Stomach (tissue), 9 donors: Measurements from ENCODE around the gene HTR5A. TPM values are rescaled to one million over a fixed set of nuclear protein-coding genes. Genes with fewer than 3 reads are reported as not detected.

Experiments used
- DNase-seq, 2 donors: peaks; one replicate each; pipeline versions ENCODE4 v3.0.0 to v3.0.0-alpha.2; 2013 to 2019
- H3K27ac ChIP-seq, 5 donors: fragments of 200-600 bp in 4 of 5; sonication (generic) in 4 of 5; one replicate each; pipeline ENCODE4 v1.5.1; 2013 to 2019; ENCODE audit warnings: mild to moderate bottlenecking in 1 of 5, moderate library complexity in 1 of 5
- H3K27me3 ChIP-seq, 3 donors: fragments of 200-600 bp; sonication (generic); one replicate each; pipeline ENCODE4 v1.5.1; 2017 to 2019; ENCODE audit warnings: mixed run types in 1 of 3
- H3K36me3 ChIP-seq, 4 donors: fragments of 200-600 bp; sonication (generic); 1 replicate in 3 of 4; 2 replicates in 1 of 4; pipeline ENCODE4 v1.5.1; 2016 to 2019
- H3K4me1 ChIP-seq, 4 donors: fragments of 200-600 bp; sonication (generic); one replicate each; pipeline ENCODE4 v1.5.1; 2016 to 2019
- H3K4me3 ChIP-seq, 4 donors: fragments of 200-600 bp; sonication (generic) in 3 of 4; one replicate each; pipeline ENCODE4 v1.5.1; 2016 to 2019; ENCODE audit warnings: mild to moderate bottlenecking in 1 of 4
- H3K9me3 ChIP-seq, 4 donors: fragments of 200-600 bp; sonication (generic); one replicate each; pipeline ENCODE4 v1.5.1; 2016 to 2019
- CTCF ChIP-seq, 7 experiments: fragments of 450-650 bp in 4 of 7; fragments of 200-600 bp in 3 of 7; sonication (generic) in 3 of 7; IDR thresholded peaks; one replicate each; pipeline ENCODE4 v1.5.1; 2016 to 2019; ENCODE audit warnings: antibody characterized with exemption in 7 of 7, control low read depth in 2 of 7, mild to moderate bottlenecking in 1 of 7
- EP300 ChIP-seq: sonication (generic); formaldehyde crosslinking; IDR thresholded peaks from one replicate; pipeline ENCODE4 v1.6.1; 2017; ENCODE audit warnings: antibody characterized with exemption
- POLR2A ChIP-seq, 4 donors: fragments of 450-650 bp; IDR thresholded peaks; one replicate each; pipeline ENCODE4 v1.6.1; 2016; ENCODE audit warnings: antibody characterized with exemption in 4 of 4, control low read depth in 2 of 4, mild to moderate bottlenecking in 1 of 4, moderate library complexity in 1 of 4
- POLR2AphosphoS5 ChIP-seq, 3 donors: sonication (generic); formaldehyde crosslinking; IDR thresholded peaks; one replicate each; pipeline ENCODE4 v1.6.1; 2016; ENCODE audit warnings: antibody characterized with exemption in 3 of 3
- WGBS, 5 donors: extraction: QIAGEN DNeasy Blood & Tissue Kit in 3 of 5; methylation state at CpG; one replicate each; pipeline versions ENCODE4 v1.1.5 to v1.1.7; 2013 to 2018; 5-methylcytosine and 5-hydroxymethylcytosine counted together
- intact Hi-C: fragments of 100-400 bp; cut with DNase I; formaldehyde crosslinking; loops from one replicate; pipeline ENCODE4 v1.15.1; 2023; ENCODE audit warnings: low total_unique reads
- polyA plus RNA-seq, 3 donors: library from polyadenylated mRNA; stranded (reverse); fragments of 200-250 nt; gene quantifications; one replicate each; pipeline ENCODE4 v1.2.3, GENCODE V29; 2013
- total RNA-seq, 5 donors: library from RNA; depleted of rRNA; stranded (reverse); fragments of >200 nt; gene quantifications; one replicate each; pipeline versions ENCODE4 v1.1.0 to v1.2.3, GENCODE V29; 2014 to 2016
- donor health status: healthy with polysubstance abuse.
- donor health status: Bipolar disorder and iron deficiency.
- donor health status: healthy.

HTR5A gene
- total and polyA plus RNA-seq, 8 donors, result not detected

- intact Hi-C loops, result no loop called here
- 34 to 42% (median 40%) methylated on average over 5 of the region's 5 CpGs for WGBS, 5 donors
Observed at GRCh38 chr7:155059703-155060102, 10.4 kb upstream of the HTR5A start.

GRCh38 chr7:155062411-155062810 lies 7.7 kb upstream of the HTR5A start:
- Histone ChIP-seq H3K9me3 (no peaks in the 10 kb centered on the region), H3K4me3 (no peak overlapping the region), H3K27me3 (peaks cover 0 to 22% (median 0%) of the 10 kb centered on the region in 3 donors), H3K4me1 (no peaks in the 10 kb centered on the region), H3K27ac (no peak overlapping the region), H3K36me3 (no peaks in the 10 kb centered on the region)
- no peak for DNase-seq
- intact Hi-C loops, result no loop called here
- TF ChIP-seq POLR2AphosphoS5 (IDR thresholded peaks at IDR 0.05) (no peak), CTCF (IDR thresholded peaks at IDR 0.05) (no peak), EP300 (no peak), POLR2A (IDR thresholded peaks at IDR 0.05) (no peak)
- WGBS, 5 donors, result 33 to 56% (median 39%) methylated on average over 5 of the region's 5 CpGs

More at GRCh38 chr7:155059703-155060102, 10.4 kb upstream of the HTR5A start:
- Histone ChIP-seq H3K4me3 (no peak overlapping the region), H3K36me3 (no peaks in the 10 kb centered on the region), H3K9me3 (no peaks in the 10 kb centered on the region), H3K4me1 (no peaks in the 10 kb centered on the region), H3K27me3 (peaks cover 0 to 15% (median 0%) of the 10 kb centered on the region in 3 donors), H3K27ac (no peak overlapping the region)
- TF ChIP-seq POLR2AphosphoS5 (IDR thresholded peaks at IDR 0.05) (no peak), CTCF (IDR thresholded peaks at IDR 0.05) (no peak), EP300 (no peak), POLR2A (IDR thresholded peaks at IDR 0.05) (no peak)
- no peak for DNase-seq

- H3K36me3 ChIP-seq, result no peaks in the 10 kb centered on the region
- intact Hi-C loops, result no loop called here
- 43 to 67% (median 56%) methylated on average over 4 of the region's 4 CpGs for WGBS, 5 donors
- no peak overlapping the region for H3K4me3 ChIP-seq
- no peak overlapping the region for H3K27ac ChIP-seq
- H3K9me3 ChIP-seq, result no peaks in the 10 kb centered on the region
- H3K27me3 ChIP-seq, result peaks cover 0 to 18% (median 0%) of the 10 kb centered on the region in 3 donors
- H3K4me1 ChIP-seq, result no peaks in the 10 kb centered on the region
- no peak for TF ChIP-seq POLR2A (IDR thresholded peaks at IDR 0.05)
- TF ChIP-seq EP300, result no peak
- no peak for TF ChIP-seq CTCF (IDR thresholded peaks at IDR 0.05)
- no peak for TF ChIP-seq POLR2AphosphoS5 (IDR thresholded peaks at IDR 0.05)
- DNase-seq, result no peak
Observed at GRCh38 chr7:155064186-155064585, 5.9 kb upstream of the HTR5A start.

- 48 to 67% (median 60%) methylated on average over 7 of the region's 7 CpGs for WGBS, 5 donors
- Histone ChIP-seq H3K4me1 (peaks cover 0 to 9% (median 0%) of the 10 kb centered on the region in 4 donors), H3K27ac (no peak overlapping the region), H3K36me3 (no peaks in the 10 kb centered on the region), H3K27me3 (peaks cover 0 to 25% (median 8%) of the 10 kb centered on the region in 3 donors), H3K9me3 (no peaks in the 10 kb centered on the region), H3K4me3 (no peak overlapping the region)
- intact Hi-C loops, result no loop called here
- DNase-seq, result peak in 1 of 2 donors; percentile 12
- TF ChIP-seq EP300, result no peak
- no peak for TF ChIP-seq POLR2A (IDR thresholded peaks at IDR 0.05)
- no peak for TF ChIP-seq CTCF (IDR thresholded peaks at IDR 0.05)
- TF ChIP-seq POLR2AphosphoS5 (IDR thresholded peaks at IDR 0.05), result no peak
Observed at GRCh38 chr7:155066417-155066950, 3.6 kb upstream of the HTR5A start.
